ENCODE results near the gene GUCY1A1. TPM values are rescaled to one million over a fixed set of nuclear protein-coding genes. Genes with fewer than 3 reads are reported as not detected.

The GUCY1A1 gene
- total and polyA plus RNA-seq, 2 of the 4 experiments (the other 2 are of a cell fraction), result 0.19 to 0.54 TPM

- H2BK120ac ChIP-seq (ENCODE audit: low read depth, low read length), result no peak overlapping the region
- dilution Hi-C loops (cut with HindIII; ENCODE audit: low sequenced_read_pairs, unreplicated experiment) (no loop called here), intact Hi-C loops (cut with micrococcal nuclease) (no loop called here), in situ Hi-C loops (cut with MboI; ENCODE audit: low sequenced_read_pairs) (no loop called here)
- no peak overlapping the region for H3K23ac ChIP-seq (ENCODE audit: low read depth, low read length)
- H3K9ac ChIP-seq (ENCODE audit: low read depth, low read length), result no peak overlapping the region
- H3K4me2 ChIP-seq (ENCODE audit: low read depth, low read length), result no peak overlapping the region
- H3K4me1 ChIP-seq (ENCODE audit: control insufficient read depth, insufficient read depth, low read length), result no peaks in the 10 kb centered on the region
- no peak overlapping the region for H3K14ac ChIP-seq (replicated peaks; ENCODE audit: low read depth, low read length)
- DNase-seq (no peak), ATAC-seq (ENCODE audit: low read depth) (no peak)
- H4K20me1 ChIP-seq (ENCODE audit: insufficient read depth, low read length), result no peaks in the 10 kb centered on the region
- ChIA-PET CTCF (no interaction called here), POLR2A (ENCODE audit: unreplicated experiment) (no interaction called here)
- no peak overlapping the region for H4K5ac ChIP-seq (ENCODE audit: low read depth, low read length)
- H4K8ac ChIP-seq (ENCODE audit: low read depth in 2 of 2, low read length in 2 of 2), result no peak overlapping the region
- H2AK9ac ChIP-seq (replicated peaks; ENCODE audit: low read depth, low read length, poor library complexity), result no peak overlapping the region
- no peaks in the 10 kb centered on the region for H3K9me1 ChIP-seq (ENCODE audit: insufficient read depth, low read length)
- H3K4ac ChIP-seq (ENCODE audit: low read depth, low read length), result no peak overlapping the region
- H4K91ac ChIP-seq (ENCODE audit: insufficient read depth, low read depth, low read length), result no peak overlapping the region
- H2BK15ac ChIP-seq (ENCODE audit: low read depth, low read length), result no peak overlapping the region
- TF ChIP-seq MAFK (IDR thresholded peaks at IDR 0.05; ENCODE audit: low read depth, low read length) (no peak), RCOR1 (IDR thresholded peaks at IDR 0.05; ENCODE audit: insufficient replicate concordance, low read length) (no peak), BHLHE40 (IDR thresholded peaks at IDR 0.05; ENCODE audit: low read depth, low read length) (no peak), SMC3 (IDR thresholded peaks at IDR 0.05; ENCODE audit: low read depth, low read length) (no peak), RFX5 (IDR thresholded peaks at IDR 0.05; ENCODE audit: low read depth, low read length) (no peak), RAD21 (IDR thresholded peaks at IDR 0.05; ENCODE audit: low read length) (no peak), NFE2L2 (IDR thresholded peaks at IDR 0.05; ENCODE audit: low read depth, low read length) (no peak), USF2 (IDR thresholded peaks at IDR 0.05; ENCODE audit: low read depth, low read length) (no peak), CEBPB (IDR thresholded peaks at IDR 0.05; ENCODE audit: low read depth, low read length) (no peak), POLR2A (IDR thresholded peaks at IDR 0.05; ENCODE audit: low read depth, low read length) (no peak), MAZ (IDR thresholded peaks at IDR 0.05; ENCODE audit: borderline replicate concordance, low read depth, low read length) (no peak), CTCF (conservative IDR thresholded peaks at IDR 0.05; ENCODE audit: low read depth, low read length) (no peak), CHD1 (IDR thresholded peaks at IDR 0.05; ENCODE audit: low read depth, low read length) (no peak), ELK1 (IDR thresholded peaks at IDR 0.05; ENCODE audit: borderline replicate concordance, low read depth, low read length) (no peak)
- no peak overlapping the region for H2BK5ac ChIP-seq (ENCODE audit: low read depth, low read length, poor library complexity, severe bottlenecking)
- no peaks in the 10 kb centered on the region for H3K27me3 ChIP-seq (ENCODE audit: control insufficient read depth, insufficient read depth, low read length)
- H2AFZ ChIP-seq (replicated peaks; ENCODE audit: low read length, poor library complexity), result no peak overlapping the region
- H2AK5ac ChIP-seq (ENCODE audit: low read depth, low read length), result no peak overlapping the region
- H2BK20ac ChIP-seq (ENCODE audit: low read depth, low read length), result no peak overlapping the region
- WGBS, 2 experiments (ENCODE audit: extremely low coverage in 2 of 2, insufficient read length in 1 of 2), result no CpG with 5 or more reads among the region's 4 CpGs
- no peak overlapping the region for H3K56ac ChIP-seq (ENCODE audit: extremely low read depth, insufficient read depth, low read length)
- no peaks in the 10 kb centered on the region for H3K36me3 ChIP-seq (ENCODE audit: control insufficient read depth, insufficient read depth, low read length)
- no TSS peak for BruUV-seq (replicated peaks)
- no peak overlapping the region for H3K4me3 ChIP-seq (ENCODE audit: insufficient read depth, low read depth, low read length)
- no peaks in the 10 kb centered on the region for H3K79me1 ChIP-seq (ENCODE audit: low read depth in 1 of 2, low read length in 2 of 2)
- no peak overlapping the region for H3K18ac ChIP-seq (ENCODE audit: low read depth, low read length)
- no peak overlapping the region for H3K27ac ChIP-seq (ENCODE audit: insufficient read depth, low read length)
- no peaks in the 10 kb centered on the region for H3K9me3 ChIP-seq (ENCODE audit: control insufficient read depth, insufficient read depth, low read length)
These were observed 10.6 kb upstream of the GUCY1A1 start for GRCh38 chr4:155656025-155656424.
